HG03097 (cell line): ENCODE data around the gene OTC.

Source experiments
- ATAC-seq: cut with Tn5 transposase; IDR thresholded peaks from one replicate; pipeline ENCODE4 v1.9.1; 2021; ENCODE audit not compliant: unreplicated experiment, low FRiP score

OTC gene

DNA sequence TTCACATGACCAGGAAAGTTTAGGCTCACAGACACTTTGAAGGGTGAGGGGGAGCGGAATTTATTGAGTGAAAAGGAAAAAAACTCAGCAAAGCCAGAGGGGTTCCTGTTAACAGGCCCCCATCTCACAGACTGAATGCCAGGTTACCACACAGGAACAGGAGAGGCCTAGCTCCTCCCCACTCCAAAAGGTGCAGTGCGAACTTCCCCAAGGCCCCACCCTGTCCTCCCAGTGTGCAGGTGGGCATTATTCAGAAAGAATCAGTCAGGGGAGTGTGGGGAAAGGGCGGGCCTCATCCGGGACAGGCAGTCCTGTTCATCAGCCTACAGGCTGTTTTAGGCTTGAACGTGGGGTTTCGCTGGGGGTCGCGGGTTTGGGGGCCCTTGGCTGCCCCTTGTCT is 4.0 kb downstream of the OTC start:
- ATAC-seq, result no peak

- ATAC-seq, result no peak
Observed at GRCh38 chrX:38357747-38358673, 5.6 kb downstream of the OTC start.

DNA sequence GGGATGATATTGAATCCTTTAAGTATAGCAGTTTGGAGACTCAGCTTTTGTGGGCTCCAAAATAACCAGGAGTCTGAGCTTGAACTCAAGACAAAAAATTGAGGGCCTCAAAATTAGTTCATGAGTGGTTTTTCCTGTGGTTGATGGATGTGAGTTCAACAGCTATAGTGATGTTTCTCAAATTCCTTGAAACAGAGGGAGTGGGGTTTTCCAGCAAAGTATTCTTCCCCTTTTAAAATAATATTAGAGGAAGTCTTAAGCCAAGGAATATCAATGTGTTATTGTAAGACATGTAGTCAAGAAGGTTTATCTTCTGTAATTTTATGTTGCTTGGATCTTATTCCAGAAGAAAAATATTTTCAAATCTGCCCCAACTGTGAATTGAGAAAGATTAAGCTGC is 10.6 kb downstream of the OTC start:
- ATAC-seq, result no peak

- ATAC-seq, result no peak
Observed at GRCh38 chrX:38365954-38366353, 13.6 kb downstream of the OTC start.

DNA sequence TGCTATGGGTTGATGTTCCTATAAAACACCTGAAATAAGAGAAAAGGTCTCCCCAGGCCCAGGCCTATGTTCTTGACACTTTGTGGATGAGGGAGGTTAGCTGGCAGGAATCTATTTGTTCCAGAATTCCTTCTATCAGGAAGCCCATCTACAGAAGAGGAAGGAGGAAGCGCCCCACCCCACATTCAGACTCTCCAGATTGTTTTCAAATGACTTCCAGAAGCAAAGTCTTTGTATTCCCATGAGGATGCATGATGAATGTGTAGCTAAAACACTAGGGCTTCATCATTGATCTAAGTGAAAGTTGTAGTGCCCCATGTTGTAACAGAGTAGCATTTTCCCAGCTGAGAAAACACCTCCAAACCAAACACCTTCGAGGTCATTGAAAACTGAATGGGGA is 16.4 kb downstream of the OTC start:
- no peak for ATAC-seq

DNA sequence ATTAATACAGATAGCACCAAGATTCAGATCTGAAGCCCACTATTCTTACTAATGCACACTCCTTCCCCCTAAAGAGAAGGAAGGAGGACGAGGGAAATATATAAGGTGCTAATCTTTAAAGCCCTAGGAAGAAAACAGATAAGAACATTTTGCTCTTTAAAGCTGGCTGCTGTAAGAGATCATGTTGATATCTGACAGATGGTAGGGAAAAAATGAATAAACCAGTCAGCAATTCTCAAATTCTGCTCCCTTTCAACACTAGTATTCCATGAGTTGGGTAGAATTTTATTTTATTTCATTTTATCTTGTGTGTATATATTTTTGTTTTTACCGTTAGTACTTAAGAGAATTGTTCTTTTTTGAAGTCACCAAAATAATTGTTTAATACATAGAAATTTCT is 19.2 kb downstream of the OTC start:
- ATAC-seq, result no peak

GRCh38 chrX:38374431-38374830 is 22.0 kb downstream of the OTC start:
- no peak for ATAC-seq

DNA sequence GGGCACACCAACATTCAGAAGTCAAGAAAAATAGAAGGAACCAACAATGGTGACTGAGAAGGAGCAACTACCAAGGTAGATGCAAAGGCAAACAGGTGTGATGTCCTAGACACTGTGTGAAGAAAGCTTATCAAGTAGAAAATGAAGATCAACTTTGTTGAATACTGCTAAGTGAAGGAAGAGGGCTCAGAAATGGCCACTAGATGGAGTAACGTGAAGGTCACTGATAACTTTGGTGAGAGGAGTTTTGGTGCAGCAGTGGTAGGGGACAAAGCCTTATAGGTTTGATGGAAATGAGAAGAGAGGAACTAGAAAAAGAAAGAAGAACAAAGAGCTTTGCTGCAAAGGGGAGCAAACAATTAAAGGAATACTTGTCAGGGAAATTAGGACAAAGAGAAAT is 23.5 kb downstream of the OTC start:
- no peak for ATAC-seq

- no peak for ATAC-seq
Observed at GRCh38 chrX:38376747-38377146, 24.3 kb downstream of the OTC start.

DNA sequence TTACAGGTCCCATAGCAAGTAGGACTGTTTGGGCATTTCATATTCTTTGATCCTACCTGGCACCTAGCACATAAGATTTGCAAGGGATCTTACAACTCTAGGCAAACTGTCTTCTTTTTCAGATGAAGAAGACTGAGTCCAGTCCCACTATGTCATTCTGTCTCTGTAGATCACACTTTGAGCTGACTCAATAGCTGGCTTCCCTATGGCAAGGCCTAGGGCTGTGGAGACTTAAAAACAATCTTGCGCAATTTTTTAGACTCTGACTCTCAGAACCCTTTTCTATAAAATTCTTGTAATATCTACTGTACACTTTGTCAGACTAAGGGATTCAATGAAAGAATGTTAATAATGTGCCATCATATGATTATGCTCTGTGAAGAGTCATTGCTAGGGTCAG is 26.7 kb downstream of the OTC start:
- no peak for ATAC-seq

DNA sequence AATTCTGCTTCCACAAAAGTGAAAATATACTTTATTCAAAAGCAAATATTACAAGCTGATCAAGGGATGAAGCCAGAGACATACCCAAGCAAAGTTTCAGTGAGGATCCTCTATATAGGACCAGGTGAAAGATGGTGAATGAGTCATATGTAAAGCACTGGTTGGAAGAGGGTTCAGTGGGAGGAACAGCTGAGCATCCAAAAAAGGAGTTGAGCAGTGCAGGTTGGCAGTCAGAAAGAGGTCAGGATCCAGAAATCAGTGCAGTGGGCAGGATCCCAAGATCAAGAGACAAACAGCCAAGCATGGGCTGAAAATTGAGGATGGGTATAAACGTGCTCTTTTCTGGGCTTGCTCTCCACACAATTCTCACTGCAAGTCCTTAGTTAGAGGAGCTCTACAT is 30.3 kb downstream of the OTC start:
- ATAC-seq, result no peak

- no peak for ATAC-seq
Observed at GRCh38 chrX:38400389-38400910, 48.0 kb downstream of the OTC start.

- ATAC-seq, result no peak
Observed at GRCh38 chrX:38402118-38402517, 49.7 kb downstream of the OTC start.

DNA sequence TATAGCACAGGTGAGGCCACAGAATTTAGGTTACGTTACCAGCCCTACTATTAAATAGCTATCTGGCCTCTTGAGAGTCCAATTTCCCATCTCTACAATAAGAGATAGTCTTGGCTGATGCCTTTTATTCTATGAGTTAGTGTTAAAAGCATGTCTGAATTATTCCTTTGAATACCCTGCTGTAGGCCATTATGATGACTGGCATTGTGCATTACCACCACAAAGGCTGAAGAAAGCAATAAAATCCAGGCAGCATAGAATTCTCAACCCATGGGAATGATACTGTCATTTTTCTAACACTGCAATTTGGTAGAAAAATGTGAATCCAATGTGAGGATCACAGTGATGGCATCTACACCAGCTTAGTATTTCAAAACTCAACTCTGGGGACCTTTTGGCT is 51.4 kb downstream of the OTC start:
- no peak for ATAC-seq

- no peak for ATAC-seq
Observed at GRCh38 chrX:38407126-38407525, 54.7 kb downstream of the OTC start.

- ATAC-seq, result no peak
Observed at GRCh38 chrX:38409289-38409688, 56.9 kb downstream of the OTC start.

DNA sequence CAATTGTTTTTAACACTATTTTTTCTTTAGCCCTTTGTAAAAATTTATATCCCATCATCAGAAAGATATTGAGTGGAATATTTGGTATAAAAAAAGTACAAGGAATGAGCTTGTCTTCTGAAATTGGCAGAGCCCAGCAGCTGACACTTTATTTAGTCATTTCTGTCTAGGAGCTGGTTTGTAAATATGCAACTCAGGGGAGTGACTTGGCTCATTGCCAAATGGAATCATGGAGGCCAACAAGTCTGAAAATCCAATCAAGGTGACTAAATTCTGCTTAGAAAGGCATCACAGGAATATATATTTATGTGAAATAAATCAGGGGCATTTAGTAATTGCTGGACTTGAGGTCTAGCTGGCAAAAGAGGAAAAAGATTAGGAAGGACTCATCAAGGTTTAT is 74.4 kb downstream of the OTC start:
- no peak for ATAC-seq

DNA sequence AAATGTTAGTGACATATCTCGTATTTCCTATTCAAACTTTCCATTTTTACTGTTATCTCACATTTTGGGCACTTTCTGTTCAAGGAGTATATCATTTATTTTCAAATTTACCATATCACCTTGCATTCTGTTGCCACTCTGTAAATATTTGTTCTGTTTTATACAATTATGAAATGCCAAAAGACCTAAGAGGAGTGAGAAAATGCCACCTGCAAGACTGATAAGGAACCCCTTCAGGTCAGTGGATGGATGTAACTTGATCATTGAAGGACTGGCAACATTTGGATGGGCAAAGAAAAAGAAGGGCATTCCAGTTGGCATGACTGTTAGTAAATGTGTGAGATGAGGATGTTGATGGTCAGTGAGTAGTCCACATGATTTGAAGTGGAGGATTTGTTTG is 79.1 kb downstream of the OTC start:
- ATAC-seq, result no peak

- ATAC-seq, result no peak
Observed at GRCh38 chrX:38435130-38435529, 82.7 kb downstream of the OTC start.

GRCh38 chrX:38437093-38437492 is 84.7 kb downstream of the OTC start:
- no peak for ATAC-seq

GRCh38 chrX:38438321-38438720 is 85.9 kb downstream of the OTC start:
- ATAC-seq, result no peak

GRCh38 chrX:38452603-38453002 is 100.2 kb downstream of the OTC start:
- ATAC-seq, result no peak
